GM12878 (cell line): ENCODE measurements around the gene PALS1. TPM values are rescaled to one million over a fixed set of nuclear protein-coding genes. Genes with fewer than 3 reads are reported as not detected.

Experiments used
- ATAC-seq: fragments of 200-7000 bp; cut with Tn5 transposase; 3 replicates; pipeline ENCODE4 v1.9.1; 2020; ENCODE audit warnings: mild to moderate bottlenecking, moderate library complexity
- BruUV-seq: library from RNA; stranded (reverse); fragments of 400-500 nt; replicated peaks from 2 replicates; lab custom pipeline; 2021; lab: Mats Ljungman, UMichigan
- CTCF ChIA-PET: fragments of 300-600 bp; sonication (Branson Sonifier 250); formaldehyde crosslinking; extraction: SDS; loops from one replicate; lab custom pipeline; 2021; ENCODE audit warnings: inconsistent platforms; lab: Yijun Ruan, JAX
- POLR2A ChIA-PET: fragments of 350-600 bp; formaldehyde crosslinking; extraction: SDS; loops from one replicate; lab custom pipeline; 2021; ENCODE audit warnings: inconsistent platforms; lab: Charles Lee
- RAD21 ChIA-PET: fragments of 300-600 bp; sonication (Branson Sonifier 250); formaldehyde crosslinking; loops from one replicate; lab custom pipeline; 2023; ENCODE audit warnings: antibody characterized with exemption; ENCODE audit not compliant: unreplicated experiment; lab: Charles Lee
- SMC1A ChIA-PET: fragments of 300-600 bp; sonication (Branson Sonifier 250); formaldehyde crosslinking; loops from one replicate; lab custom pipeline; 2023; ENCODE audit not compliant: unreplicated experiment, uncharacterized antibody; lab: Charles Lee
- DNase-seq: peaks from one replicate; pipeline ENCODE4 v3.0.0-alpha.2; 2011; ENCODE audit warnings: low read depth, low spot score
- FAIRE-seq: peaks from 3 replicates; lab custom pipeline; 2011; peaks lifted over from hg19 to GRCh38; lab: Jason Lieb, UNC
- H2AFZ ChIP-seq: 2 replicates; pipeline ENCODE4 v1.6.0; 2011; ENCODE audit warnings: low read depth, low read length, control low read depth; ENCODE audit not compliant: control insufficient read depth
- H3K27ac ChIP-seq: 2 replicates; pipeline ENCODE4 v1.5.1; 2011; ENCODE audit warnings: control low read depth; ENCODE audit not compliant: control insufficient read depth, insufficient read depth
- H3K27me3 ChIP-seq, 2 experiments: replicated peaks in 1 of 2; 2 replicates each; pipeline versions ENCODE4 v1.6.0 to v1.6.1; 2011; ENCODE audit warnings: low read length in 1 of 2; ENCODE audit not compliant: control insufficient read depth in 2 of 2, insufficient read depth in 2 of 2
- H3K36me3 ChIP-seq, 2 experiments: 2 replicates each; pipeline ENCODE4 v1.5.1; 2011; ENCODE audit warnings: low read length in 1 of 2; ENCODE audit not compliant: control insufficient read depth in 2 of 2, insufficient read depth in 2 of 2
- H3K4me1 ChIP-seq: 2 replicates; pipeline ENCODE4 v1.6.1; 2011; ENCODE audit warnings: mild to moderate bottlenecking, low read length, moderate library complexity, mixed read lengths; ENCODE audit not compliant: control insufficient read depth, insufficient read depth
- H3K4me2 ChIP-seq: 2 replicates; pipeline ENCODE4 v1.6.0; 2011; ENCODE audit warnings: control low read depth; ENCODE audit not compliant: control insufficient read depth, insufficient read depth
- H3K4me3 ChIP-seq: fragments of 200-600 bp; sonication (generic); 2 replicates; pipeline ENCODE4 v1.5.1; 2016
- H3K79me2 ChIP-seq: 2 replicates; pipeline ENCODE4 v1.6.0; 2011; ENCODE audit warnings: low read length; ENCODE audit not compliant: control insufficient read depth, insufficient read depth
- H3K9ac ChIP-seq: 2 replicates; pipeline ENCODE4 v1.8.0; 2011; ENCODE audit warnings: low read length, control low read depth, mixed read lengths; ENCODE audit not compliant: control insufficient read depth, insufficient read depth
- H3K9me3 ChIP-seq: replicated peaks from 3 replicates; pipeline ENCODE4 v1.5.1; 2011; ENCODE audit warnings: mild to moderate bottlenecking, low read length; ENCODE audit not compliant: control insufficient read depth, insufficient read depth
- H4K20me1 ChIP-seq: 2 replicates; pipeline ENCODE4 v1.6.0; 2011; ENCODE audit not compliant: control insufficient read depth, insufficient read depth
- BMI1 ChIP-seq: fragments of 450-650 bp; IDR thresholded peaks from 2 replicates; pipeline ENCODE4 v1.6.1; 2016; ENCODE audit warnings: mild to moderate bottlenecking, moderate library complexity, borderline replicate concordance
- CHD4 ChIP-seq: fragments of 200-600 bp; sonication (generic); IDR thresholded peaks from 2 replicates; pipeline ENCODE4 v1.6.1; 2016; ENCODE audit warnings: mild to moderate bottlenecking
- CREB1 ChIP-seq: IDR thresholded peaks from 2 replicates; pipeline ENCODE4 v1.6.1; 2012; ENCODE audit warnings: low read depth, mild to moderate bottlenecking, inconsistent platforms
- EZH2 ChIP-seq: IDR thresholded peaks from 2 replicates; pipeline ENCODE4 v1.6.1; 2012; ENCODE audit warnings: low read depth, mild to moderate bottlenecking, control low read depth, inconsistent platforms, low read length, borderline replicate concordance; ENCODE audit not compliant: control insufficient read depth
- IKZF1 ChIP-seq: fragments of 450-650 bp; conservative IDR thresholded peaks from 2 replicates; pipeline ENCODE4 v1.6.1; 2017; ENCODE audit warnings: antibody characterized with exemption, mild to moderate bottlenecking
- NR2C1 ChIP-seq: fragments of 450-650 bp; IDR thresholded peaks from 2 replicates; pipeline ENCODE4 v1.6.1; 2017; ENCODE audit warnings: antibody characterized with exemption, mild to moderate bottlenecking, moderate library complexity
- RUNX3 ChIP-seq: IDR thresholded peaks from 2 replicates; pipeline ENCODE4 v1.6.1; 2012; ENCODE audit warnings: low read length, inconsistent platforms
- SIN3A ChIP-seq: IDR thresholded peaks from 2 replicates; pipeline ENCODE4 v1.6.1; 2012; ENCODE audit warnings: low read depth, low read length, improper control_type of control experiment
- SRF ChIP-seq, 2 experiments: IDR thresholded peaks; 2 replicates each; pipeline ENCODE4 v1.6.1; 2011; ENCODE audit warnings: low read depth in 2 of 2, low read length in 2 of 2, mild to moderate bottlenecking in 1 of 2, moderate library complexity in 1 of 2
- TARDBP ChIP-seq: IDR thresholded peaks from 2 replicates; pipeline ENCODE4 v1.6.1; 2016; ENCODE audit warnings: borderline replicate concordance
- ZNF384 ChIP-seq: IDR thresholded peaks from 2 replicates; pipeline ENCODE4 v1.6.1; 2012; ENCODE audit warnings: low read depth, mild to moderate bottlenecking, low read length, improper control_type of control experiment, borderline replicate concordance
- WGBS: methylation state at CpG from one replicate; pipeline ENCODE4 v1.1.6; 2016; ENCODE audit warnings: low lambda C conversion rate; ENCODE audit not compliant: insufficient replicate concordance, insufficient coverage; ENCODE audit errors: missing lambda C conversion rate; 5-methylcytosine and 5-hydroxymethylcytosine counted together
- in situ Hi-C: fragments of 300-500 bp; cut with MboI; formaldehyde crosslinking; loops from 9 replicates; pipeline ENCODE4 v1.14.3; 2018; ENCODE audit warnings: mixed read lengths
- intact Hi-C: fragments of 100-400 bp; cut with micrococcal nuclease; formaldehyde crosslinking; loops from one replicate; pipeline ENCODE4 v1.14.2; 2022; ENCODE audit not compliant: unreplicated experiment
- polyA plus RNA-seq, 11 experiments: library from polyadenylated mRNA; depleted of rRNA in 4 of 11; unstranded in 6 of 11; stranded (reverse) in 5 of 11; fragments of >200 nt; fragmentation: Nextera tagmentation in 4 of 11; fragmentation: Illumina TruSeq in 1 of 11; extraction: Ambion mirVana in 4 of 11; extraction: Trizol in 1 of 11; gene quantifications; 1 replicate in 1 of 11; 2 replicates in 10 of 11; pipeline versions ENCODE4 v1.2.1 to v1.2.3, GENCODE V29; 2011 to 2016; ENCODE audit warnings: inconsistent platforms in 2 of 11, missing spikeins in 2 of 11, low read depth in 1 of 11
- total RNA-seq, 4 experiments: library from RNA; depleted of rRNA in 3 of 4; stranded (reverse); fragments of >200 nt in 3 of 4; fragmentation: Illumina TruSeq in 1 of 4; extraction: Trizol in 1 of 4; gene quantifications; 2 replicates each; pipeline versions ENCODE4 v1.2.1 to v1.2.3, GENCODE V29; 2013 to 2021
- TF ChIP-seq, protein P1 (sequence below): fragments of 450-650 bp; IDR thresholded peaks from 2 replicates; pipeline ENCODE4 v1.6.1; 2016; ENCODE audit warnings: mild to moderate bottlenecking
- TF ChIP-seq, protein P2 (sequence below): IDR thresholded peaks from 2 replicates; pipeline ENCODE4 v1.6.1; 2011; ENCODE audit warnings: borderline replicate concordance, low read depth, mild to moderate bottlenecking, moderate library complexity, low read length; ENCODE audit not compliant: insufficient read depth, poor library complexity, severe bottlenecking
- TF ChIP-seq, protein P3 (sequence below): IDR thresholded peaks from 2 replicates; pipeline ENCODE4 v1.6.1; 2011; ENCODE audit warnings: low read depth, mild to moderate bottlenecking, low read length, moderate library complexity, borderline replicate concordance; ENCODE audit errors: extremely low read depth
- TF ChIP-seq, protein P4 (sequence below): IDR thresholded peaks from 2 replicates; pipeline ENCODE4 v1.6.1; 2012; ENCODE audit warnings: low read depth, low read length, improper control_type of control experiment

Gene PALS1
- total and polyA plus RNA-seq, 10 of the 15 experiments (the other 5 are each of a cell fraction or from before 2014, with no cell fraction given), result 4.2 to 10.9 (median 6.6) TPM

DNA sequence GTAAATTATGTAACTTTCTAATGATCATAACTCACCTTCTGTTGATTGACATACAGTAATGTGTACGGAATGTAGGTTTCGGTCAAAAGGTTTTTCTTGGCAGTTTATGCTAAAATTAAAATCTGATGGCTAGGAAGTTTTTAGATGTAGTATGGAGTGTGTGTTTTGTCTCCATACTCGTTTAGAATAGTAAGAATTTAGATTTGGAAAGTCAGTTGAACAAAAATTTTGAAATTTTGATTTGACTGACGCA is 859 bp downstream of the PALS1 start:
- in situ Hi-C loops (no loop called here), intact Hi-C loops (loop anchor here (10.0 kb wide), 1 partner anchor 597 kb away; no protein-coding TSS in a partner anchor)
- Histone ChIP-seq H3K79me2 (peaks cover 46% of the 10 kb centered on the region), H3K4me1 (peaks cover 4% of the 10 kb centered on the region; the same call in 1 of the 2 replicates), H4K20me1 (no peaks in the 10 kb centered on the region), H3K4me3 (peak overlapping the region; percentile 84), H3K9me3 (no peaks in the 10 kb centered on the region), H3K36me3 (no peaks in the 10 kb centered on the region), H3K9ac (peak overlapping the region; percentile 90), H2AFZ (peak overlapping the region; percentile 82), H3K27me3 (no peaks in the 10 kb centered on the region), H3K4me2 (peak overlapping the region; percentile 39), H3K27ac (peak overlapping the region; percentile 85)
- RAD21 ChIA-PET, result interaction anchor here (0.5 to 1.1 kb wide), 2 partner anchors 35 to 85 kb away, joined by 3 read pairs; no protein-coding TSS in a partner anchor
- no peak for TF ChIP-seq CREB1
- 0 out of 2 replicates have a peak, but pooled peaks have one; percentile 8 for TF ChIP-seq NR2C1
- TF ChIP-seq, protein P1, sequence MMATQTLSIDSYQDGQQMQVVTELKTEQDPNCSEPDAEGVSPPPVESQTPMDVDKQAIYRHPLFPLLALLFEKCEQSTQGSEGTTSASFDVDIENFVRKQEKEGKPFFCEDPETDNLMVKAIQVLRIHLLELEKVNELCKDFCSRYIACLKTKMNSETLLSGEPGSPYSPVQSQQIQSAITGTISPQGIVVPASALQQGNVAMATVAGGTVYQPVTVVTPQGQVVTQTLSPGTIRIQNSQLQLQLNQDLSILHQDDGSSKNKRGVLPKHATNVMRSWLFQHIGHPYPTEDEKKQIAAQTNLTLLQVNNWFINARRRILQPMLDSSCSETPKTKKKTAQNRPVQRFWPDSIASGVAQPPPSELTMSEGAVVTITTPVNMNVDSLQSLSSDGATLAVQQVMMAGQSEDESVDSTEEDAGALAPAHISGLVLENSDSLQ, result peak; percentile 88
- FAIRE-seq (no peak), DNase-seq (no peak), ATAC-seq (no peak)
- POLR2A ChIA-PET, result interaction anchor here (1.2 to 1.5 kb wide), 2 partner anchors 11 to 19 kb away, joined by 3 to 5 read pairs; no protein-coding TSS in a partner anchor
- 14% methylated on average over 4 of the region's 4 CpGs for WGBS
- SMC1A ChIA-PET, result interaction anchor here (0.9 to 1.2 kb wide), 2 partner anchors 11 to 44 kb away, joined by 3 to 9 read pairs; no protein-coding TSS in a partner anchor
- BruUV-seq, result no TSS peak
- CTCF ChIA-PET, result interaction anchor here (0.8 to 1.3 kb wide), 3 partner anchors 11 to 117 kb away, joined by 3 to 8 read pairs (median 6); partner anchors contain the start of gene ATP6V1D

DNA sequence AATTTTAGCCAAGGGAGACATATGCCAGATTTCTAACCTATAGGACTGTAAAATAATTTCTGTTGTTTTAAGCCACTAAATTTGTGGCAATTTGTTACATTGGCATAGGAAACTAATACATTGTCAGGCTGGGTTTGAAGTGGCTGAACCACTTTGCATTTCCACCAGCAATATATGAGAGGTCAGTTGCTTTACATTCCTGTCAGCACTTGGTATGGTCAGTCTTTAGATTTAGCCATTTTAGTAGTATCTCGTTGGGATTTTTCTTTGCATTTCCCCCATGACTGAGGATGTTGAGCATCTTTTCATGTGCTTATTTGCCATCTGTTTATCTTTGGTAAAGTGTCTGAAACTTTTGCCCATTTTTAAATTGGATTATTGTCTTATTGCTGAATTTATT is 3.9 kb downstream of the PALS1 start:
- RAD21 ChIA-PET, result no interaction called here
- no TSS peak for BruUV-seq

More for the DNA sequence above, 3.9 kb downstream of the PALS1 start:
- H3K4me3 ChIP-seq, result no peak overlapping the region
- peaks cover 2% of the 10 kb centered on the region; the same call in 1 of the 2 replicates for H3K4me1 ChIP-seq
- in situ Hi-C loops, result no loop called here
- CTCF ChIA-PET, result no interaction called here
- POLR2A ChIA-PET, result no interaction called here
- TF ChIP-seq RUNX3 (no peak), SIN3A (no peak), BMI1 (no peak), IKZF1 (no peak), ZNF384 (no peak), SRF (IDR thresholded peaks at IDR 0.05; ENCODE audit: low read depth in 2 of 2, low read length in 2 of 2) (no peak), CHD4 (no peak), TARDBP (no peak), EZH2 (no peak)
- TF ChIP-seq, protein P2, sequence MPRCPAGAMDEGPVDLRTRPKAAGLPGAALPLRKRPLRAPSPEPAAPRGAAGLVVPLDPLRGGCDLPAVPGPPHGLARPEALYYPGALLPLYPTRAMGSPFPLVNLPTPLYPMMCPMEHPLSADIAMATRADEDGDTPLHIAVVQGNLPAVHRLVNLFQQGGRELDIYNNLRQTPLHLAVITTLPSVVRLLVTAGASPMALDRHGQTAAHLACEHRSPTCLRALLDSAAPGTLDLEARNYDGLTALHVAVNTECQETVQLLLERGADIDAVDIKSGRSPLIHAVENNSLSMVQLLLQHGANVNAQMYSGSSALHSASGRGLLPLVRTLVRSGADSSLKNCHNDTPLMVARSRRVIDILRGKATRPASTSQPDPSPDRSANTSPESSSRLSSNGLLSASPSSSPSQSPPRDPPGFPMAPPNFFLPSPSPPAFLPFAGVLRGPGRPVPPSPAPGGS, result no peak
- TF ChIP-seq, protein P3, sequence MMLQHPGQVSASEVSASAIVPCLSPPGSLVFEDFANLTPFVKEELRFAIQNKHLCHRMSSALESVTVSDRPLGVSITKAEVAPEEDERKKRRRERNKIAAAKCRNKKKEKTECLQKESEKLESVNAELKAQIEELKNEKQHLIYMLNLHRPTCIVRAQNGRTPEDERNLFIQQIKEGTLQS, result no peak
- TF ChIP-seq, protein P4, sequence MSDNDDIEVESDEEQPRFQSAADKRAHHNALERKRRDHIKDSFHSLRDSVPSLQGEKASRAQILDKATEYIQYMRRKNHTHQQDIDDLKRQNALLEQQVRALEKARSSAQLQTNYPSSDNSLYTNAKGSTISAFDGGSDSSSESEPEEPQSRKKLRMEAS, result no peak
- intact Hi-C loops, result loop anchor here (10.0 kb wide), 1 partner anchor 600 kb away; no protein-coding TSS in a partner anchor
- DNase-seq, result no peak
- no peak overlapping the region for H3K27ac ChIP-seq
- no peaks in the 10 kb centered on the region for H3K27me3 ChIP-seq
- 100% methylated on average over 1 of the region's 1 CpG for WGBS
- H4K20me1 ChIP-seq, result no peaks in the 10 kb centered on the region
- no peak for FAIRE-seq
- H3K4me2 ChIP-seq, result no peak overlapping the region; the same call in 1 of the 2 replicates
- H3K79me2 ChIP-seq, result peaks cover 56% of the 10 kb centered on the region
- ATAC-seq, result no peak
- H3K9ac ChIP-seq, result no peak overlapping the region
- H3K36me3 ChIP-seq, result no peaks in the 10 kb centered on the region
- H3K9me3 ChIP-seq, result no peaks in the 10 kb centered on the region
- no peak overlapping the region for H2AFZ ChIP-seq
- SMC1A ChIA-PET, result no interaction called here
